Measurements from ENCODE around the gene GVQW3.
A peak's percentile ranks its signal among the peaks of the same experiment; 100 is the strongest.

The GVQW3 gene

GRCh38 chr11:76380977-76381719 lies at the start of gene GVQW3, which contains the start of gene THAP12:
TSS of gene GVQW3 (plus strand) at chr11:76381323. CDS start at chr11:76381829, 506 bp downstream.
TSS of gene THAP12 (minus strand) at chr11:76381132. CDS start at chr11:76380836, 296 bp downstream.
- DNase-seq = peak; percentile 98

DNA sequence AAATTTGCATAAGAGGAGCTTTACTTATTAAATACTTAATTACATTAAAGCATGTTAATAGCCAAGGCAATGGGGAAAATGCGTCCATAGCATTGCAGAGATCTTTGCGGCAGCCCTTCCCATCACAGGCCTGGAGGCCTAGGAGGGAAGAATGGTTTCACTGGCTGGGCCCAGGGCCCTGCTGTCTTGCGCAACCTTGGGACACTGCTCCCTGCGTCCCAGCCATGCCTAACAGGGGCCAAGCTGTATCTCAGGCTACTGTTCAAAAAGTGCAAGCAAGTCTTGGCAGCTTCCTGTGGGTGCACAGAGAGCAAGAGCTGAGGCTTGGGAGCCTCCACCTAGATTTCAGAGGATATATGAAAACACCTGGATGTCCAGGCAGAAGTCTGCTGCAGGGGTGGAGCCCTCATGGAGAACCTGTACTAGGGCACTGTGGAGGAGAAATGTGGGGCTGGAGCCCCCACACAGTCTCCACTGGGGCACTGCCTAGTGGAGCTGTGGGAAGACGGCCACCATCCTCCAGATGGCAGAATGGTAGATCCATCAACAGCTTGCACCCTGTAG lies 46.2 kb upstream of the GVQW3 start:
- DNase-seq = no peak

DNA sequence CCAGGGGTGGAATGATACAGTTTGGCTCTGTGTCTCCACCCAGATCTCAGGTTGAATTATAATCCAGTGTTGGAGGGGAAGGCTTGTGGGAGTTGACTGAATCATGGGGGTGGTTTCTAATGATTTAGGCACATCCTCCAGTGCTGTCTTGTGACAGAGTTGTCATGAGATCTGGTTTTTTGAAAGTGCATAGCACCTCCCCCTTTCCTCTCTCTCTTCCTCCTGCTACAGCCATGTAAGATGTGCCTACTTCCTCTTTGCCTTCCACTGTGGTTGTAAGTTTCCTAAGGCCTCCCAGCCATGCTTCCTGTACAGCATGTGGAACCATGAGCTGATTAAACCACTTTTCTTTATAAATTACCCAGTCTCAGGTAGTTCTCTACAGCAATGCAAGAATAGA lies 45.3 kb upstream of the GVQW3 start:
- peak; percentile 6 to 48 for DNase-seq

DNA sequence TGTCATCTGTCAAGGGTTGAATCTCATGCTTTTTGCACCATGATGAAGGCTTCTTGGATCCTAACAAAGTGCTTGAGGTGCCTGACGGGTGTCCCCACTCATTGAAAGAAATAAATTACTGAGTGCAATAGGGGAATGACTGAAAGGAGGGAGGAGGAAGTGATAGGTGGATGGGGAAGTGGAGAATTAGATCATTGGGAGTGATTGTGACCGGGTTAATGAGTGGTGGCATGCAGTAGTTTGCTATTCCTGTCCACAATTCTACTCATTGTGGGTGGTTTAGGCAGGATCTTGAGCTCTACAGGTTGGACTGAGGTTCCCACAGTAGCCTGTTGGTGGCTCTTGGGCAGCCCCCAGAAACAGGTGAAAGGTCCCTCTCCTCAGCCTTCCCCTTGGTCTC lies 44.5 kb upstream of the GVQW3 start:
- DNase-seq = no peak

GRCh38 chr11:76337469-76337868 lies 43.7 kb upstream of the GVQW3 start:
- peak in 1 of 2 donors; percentile 3 for DNase-seq

DNA sequence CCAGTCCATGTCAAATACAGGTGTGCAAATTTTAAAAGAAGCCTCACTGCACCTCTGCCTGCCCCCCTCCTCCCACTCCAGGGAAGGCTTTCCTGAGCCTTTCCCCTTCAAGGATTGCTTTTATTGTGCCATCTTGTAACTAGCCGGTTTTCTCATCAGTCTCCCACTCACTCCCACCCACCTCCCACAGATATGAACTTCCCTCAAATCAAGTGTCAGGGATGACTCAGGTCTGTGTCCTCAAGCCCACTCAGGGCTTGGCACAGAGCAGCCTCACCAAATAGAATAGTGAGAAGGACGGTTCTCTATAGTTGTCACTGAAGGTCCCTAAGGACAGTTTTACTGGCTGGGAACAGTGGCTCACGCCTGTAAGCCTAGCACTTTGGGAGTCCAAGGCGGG lies 43.2 kb upstream of the GVQW3 start:
- no peak for DNase-seq

DNA sequence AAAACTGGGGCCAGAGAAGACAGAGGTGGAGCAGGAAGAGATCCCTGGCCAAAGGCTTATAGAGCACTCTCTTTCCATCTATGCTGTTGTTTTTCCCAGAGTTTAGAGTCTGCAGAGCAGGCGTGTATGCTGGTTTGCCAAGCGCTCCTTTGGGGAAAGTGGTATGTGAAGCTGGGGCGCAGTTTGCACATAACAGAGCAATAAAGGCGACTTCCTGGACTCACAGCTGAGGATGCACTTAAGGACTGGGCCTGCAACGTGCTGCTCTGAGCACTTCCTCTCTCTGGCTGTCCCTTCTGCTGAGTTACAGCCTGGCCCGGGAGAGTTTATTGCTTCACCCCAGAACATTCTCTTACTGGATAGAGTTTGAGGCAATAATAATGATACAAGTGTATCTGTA lies 41.9 kb upstream of the GVQW3 start:
- peak in 1 of 2 donors; percentile 20 for DNase-seq

- no peak for DNase-seq
Observed at GRCh38 chr11:76347466-76347865, 33.7 kb upstream of the GVQW3 start.

GRCh38 chr11:76348348-76348747 lies 32.8 kb upstream of the GVQW3 start:
- DNase-seq = no peak

GRCh38 chr11:76355172-76355571 lies 26.0 kb upstream of the GVQW3 start:
- DNase-seq = no peak

DNA sequence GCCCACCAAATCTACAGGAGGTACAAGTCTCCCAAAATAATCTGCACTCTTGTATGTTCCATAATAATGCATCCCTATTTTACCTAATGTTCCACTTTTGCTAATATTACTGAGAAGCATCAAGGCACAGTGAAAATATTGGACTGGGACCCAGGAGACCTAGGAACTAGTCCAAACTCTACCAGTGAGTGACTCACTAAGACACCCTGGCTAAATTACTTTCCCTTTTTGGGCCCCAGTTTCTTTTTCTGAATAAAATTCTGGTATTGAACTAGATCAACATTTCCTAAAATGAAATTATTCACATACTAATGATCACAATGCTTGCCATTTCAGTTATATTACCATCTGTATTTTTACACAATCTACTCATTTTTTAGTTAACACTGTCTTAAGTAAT lies 19.7 kb upstream of the GVQW3 start:
- DNase-seq = no peak

DNA sequence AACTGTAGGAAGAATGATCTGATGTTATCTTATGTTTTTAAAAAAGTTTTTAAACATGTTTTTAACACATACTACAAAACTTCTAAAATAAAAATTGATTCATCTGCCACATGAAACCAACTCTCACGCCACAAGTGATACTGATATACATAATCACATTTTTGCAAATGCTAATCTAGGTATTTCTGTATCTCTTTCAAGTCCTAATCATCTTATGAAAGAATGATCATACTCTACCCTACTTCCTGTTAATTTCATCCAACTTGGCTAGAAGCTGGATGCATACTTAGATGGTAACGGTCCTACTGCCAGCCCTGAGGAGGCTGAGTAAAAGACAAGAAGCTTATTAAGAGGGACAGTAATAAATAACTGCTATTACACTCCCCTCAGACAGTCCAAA lies 19.3 kb upstream of the GVQW3 start:
- DNase-seq = no peak

GRCh38 chr11:76362716-76363115 lies 18.4 kb upstream of the GVQW3 start:
- DNase-seq = no peak

DNA sequence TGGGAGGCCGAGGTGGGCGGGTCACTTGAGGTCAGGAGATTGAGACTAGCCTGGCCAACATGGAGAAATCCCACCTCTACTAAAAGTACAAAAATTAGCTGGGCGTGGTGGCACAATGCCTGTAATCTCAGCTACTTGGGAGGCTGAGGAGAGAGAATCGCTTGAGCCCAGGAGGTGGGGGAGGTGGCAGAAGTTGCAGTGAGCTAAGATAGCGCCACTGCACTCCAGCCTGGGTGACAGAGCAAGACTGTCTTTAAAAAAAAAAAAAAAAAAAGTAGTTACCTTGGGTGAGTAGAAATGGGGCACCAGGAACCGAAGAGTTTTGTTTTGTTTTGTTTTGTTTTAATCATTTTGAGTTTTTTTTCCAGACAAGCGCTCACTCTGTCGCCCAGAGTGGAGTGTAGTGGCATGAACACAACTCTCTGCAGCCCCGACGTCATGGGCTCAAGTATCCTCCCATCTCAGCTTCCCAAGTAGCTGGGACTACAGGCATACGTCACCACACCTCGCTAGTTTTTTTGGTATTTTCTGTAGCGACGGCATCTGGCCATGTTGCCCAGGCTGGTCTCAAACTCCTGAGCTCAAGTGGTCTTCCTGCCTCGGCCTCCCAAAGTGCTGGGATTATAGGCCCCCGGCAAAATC lies 16.0 kb upstream of the GVQW3 start:
- no peak for DNase-seq

- DNase-seq = no peak
Observed at GRCh38 chr11:76368490-76368889, 12.6 kb upstream of the GVQW3 start.

DNA sequence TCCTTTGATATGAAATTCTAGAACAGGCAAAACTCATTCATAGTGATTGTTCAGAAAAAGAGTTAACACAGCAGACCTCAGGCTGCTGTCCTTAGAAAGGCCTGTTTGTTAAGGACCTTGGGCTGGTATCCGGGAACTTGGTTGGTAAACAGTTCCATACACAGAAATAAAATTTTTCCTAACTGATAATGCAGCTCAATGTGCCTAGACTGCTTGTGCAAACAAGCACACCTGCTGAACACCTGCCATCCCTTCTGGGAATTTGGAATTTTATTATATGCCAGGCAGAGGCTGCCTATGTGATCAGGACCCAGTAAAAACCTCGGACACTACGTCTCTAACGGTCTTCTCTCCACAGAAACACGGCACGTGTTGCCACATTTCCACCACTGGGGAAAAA lies 11.7 kb upstream of the GVQW3 start:
- DNase-seq = no peak

DNA sequence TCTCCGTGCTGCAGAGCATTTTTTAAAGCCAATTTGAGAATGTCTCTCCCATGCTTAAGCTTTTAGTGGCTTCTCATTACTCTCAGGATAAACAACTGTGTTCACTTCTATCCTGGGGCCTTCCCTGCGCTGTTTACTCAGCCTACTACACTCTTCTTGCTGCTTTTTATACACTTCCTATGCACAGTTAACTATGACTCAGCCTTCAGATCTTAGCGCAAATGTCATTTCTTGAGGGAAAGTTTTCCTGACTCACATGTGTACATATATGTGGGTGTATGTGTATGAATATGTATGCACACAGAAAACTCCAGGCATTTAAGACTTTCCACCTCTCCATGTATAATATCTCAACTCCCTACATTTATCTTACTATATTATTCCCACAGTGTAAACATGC lies 10.0 kb upstream of the GVQW3 start:
- no peak for DNase-seq

- DNase-seq = no peak
Observed at GRCh38 chr11:76376746-76377558, 4.2 kb upstream of the GVQW3 start.

- DNase-seq = no peak
Observed at GRCh38 chr11:76379807-76380158, 1.3 kb upstream of the GVQW3 start.

GRCh38 chr11:76380159-76380976 lies 755 bp upstream of the GVQW3 start:
- peak; percentile 50 to 62 for DNase-seq

- no peak for DNase-seq
Observed at GRCh38 chr11:76382209-76382608, 1.1 kb downstream of the GVQW3 start.

- no peak for DNase-seq
Observed at GRCh38 chr11:76385903-76386302, 4.8 kb downstream of the GVQW3 start.

DNA sequence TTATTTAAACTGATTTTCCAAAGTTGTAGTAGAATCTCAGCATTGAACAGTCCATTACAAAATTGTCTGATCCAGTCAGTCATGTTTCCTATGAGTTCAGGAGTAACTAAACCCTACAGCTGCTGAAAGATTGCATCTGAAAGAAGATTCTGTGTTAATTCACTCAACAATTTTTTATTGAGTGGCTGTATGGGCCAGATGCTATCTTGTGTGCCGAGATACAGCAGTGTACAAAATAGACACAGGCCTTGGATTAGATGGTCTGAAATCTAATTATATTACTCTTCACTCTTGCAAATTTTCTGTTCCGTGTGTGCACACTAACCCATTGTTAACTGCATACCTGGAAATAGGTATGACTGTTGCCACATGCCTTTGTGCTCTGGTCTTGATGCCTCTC lies 7.3 kb downstream of the GVQW3 start:
- DNase-seq = no peak

All from CD4-positive, alpha-beta T cell treated with Interleukin-1 beta for 1 hour (primary cell).